ENCODE measurements around the gene MSL1. TPM values are rescaled to one million over a fixed set of nuclear protein-coding genes. Genes with fewer than 3 reads are reported as not detected.

Gene MSL1
- total and polyA plus RNA-seq, 9 of the 15 experiments (the other 6 are each of a cell fraction or from before 2014, with no cell fraction given), result 13.8 to 120 (median 61.9) TPM

DNA sequence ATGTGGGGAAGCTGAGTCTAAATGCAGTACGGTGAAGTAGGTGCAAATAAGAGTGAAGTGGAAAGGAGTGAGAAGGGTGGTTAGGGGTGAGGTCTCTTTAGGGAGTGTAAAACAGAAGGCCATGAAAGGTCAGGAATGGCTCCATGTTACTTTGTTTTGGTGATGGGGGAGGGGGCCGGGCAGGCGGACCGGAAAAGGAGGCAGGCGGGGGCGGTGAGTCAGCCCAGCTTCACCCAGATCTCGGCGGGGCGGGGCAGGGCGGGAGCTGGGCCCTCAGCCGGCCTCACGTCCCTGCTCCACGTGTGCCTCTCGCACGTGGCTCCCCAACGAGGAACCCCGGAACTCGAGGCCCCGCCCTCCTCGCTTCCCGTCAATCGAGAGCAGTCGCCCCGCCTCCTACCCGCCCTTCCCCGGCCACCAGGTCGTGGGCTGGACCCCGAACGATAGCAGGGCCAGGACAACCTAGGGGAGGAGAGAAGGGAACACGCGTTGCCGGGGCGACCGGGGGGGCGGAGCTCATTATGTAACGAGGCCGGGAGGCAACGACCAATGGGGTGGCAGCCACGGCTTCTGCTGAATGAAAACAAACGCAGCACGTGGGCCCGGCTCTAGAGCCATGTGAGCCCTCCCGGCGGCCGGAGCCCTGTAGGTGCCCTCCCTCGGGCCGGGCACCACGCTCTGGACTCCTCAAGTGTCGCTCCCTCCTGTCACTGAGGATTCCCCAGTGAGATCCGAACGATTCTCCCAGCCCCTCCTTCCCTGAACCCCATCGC, 22.7 kb upstream of the MSL1 start (continued):
- TF ChIP-seq, protein P1, sequence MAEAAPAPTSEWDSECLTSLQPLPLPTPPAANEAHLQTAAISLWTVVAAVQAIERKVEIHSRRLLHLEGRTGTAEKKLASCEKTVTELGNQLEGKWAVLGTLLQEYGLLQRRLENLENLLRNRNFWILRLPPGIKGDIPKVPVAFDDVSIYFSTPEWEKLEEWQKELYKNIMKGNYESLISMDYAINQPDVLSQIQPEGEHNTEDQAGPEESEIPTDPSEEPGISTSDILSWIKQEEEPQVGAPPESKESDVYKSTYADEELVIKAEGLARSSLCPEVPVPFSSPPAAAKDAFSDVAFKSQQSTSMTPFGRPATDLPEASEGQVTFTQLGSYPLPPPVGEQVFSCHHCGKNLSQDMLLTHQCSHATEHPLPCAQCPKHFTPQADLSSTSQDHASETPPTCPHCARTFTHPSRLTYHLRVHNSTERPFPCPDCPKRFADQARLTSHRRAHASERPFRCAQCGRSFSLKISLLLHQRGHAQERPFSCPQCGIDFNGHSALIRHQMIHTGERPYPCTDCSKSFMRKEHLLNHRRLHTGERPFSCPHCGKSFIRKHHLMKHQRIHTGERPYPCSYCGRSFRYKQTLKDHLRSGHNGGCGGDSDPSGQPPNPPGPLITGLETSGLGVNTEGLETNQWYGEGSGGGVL (CRISPR knock-in tag; IDR thresholded peaks at IDR 0.05), result no peak
- TF ChIP-seq RBM22 (IDR thresholded peaks at IDR 0.05; ENCODE audit: low read depth, low read length, poor library complexity, severe bottlenecking), result peak; percentile 96
- TF ChIP-seq NR4A1 (CRISPR knock-in tag; IDR thresholded peaks at IDR 0.05), result no peak
- no peak; the same call in 1 of the 2 replicates for TF ChIP-seq NR4A1 (tag; IDR thresholded peaks at IDR 0.05)
- no peak; the same call in none of the 2 replicates for TF ChIP-seq POLR2G (IDR thresholded peaks at IDR 0.05; ENCODE audit: low read depth, low read length)
- TF ChIP-seq, protein P2, sequence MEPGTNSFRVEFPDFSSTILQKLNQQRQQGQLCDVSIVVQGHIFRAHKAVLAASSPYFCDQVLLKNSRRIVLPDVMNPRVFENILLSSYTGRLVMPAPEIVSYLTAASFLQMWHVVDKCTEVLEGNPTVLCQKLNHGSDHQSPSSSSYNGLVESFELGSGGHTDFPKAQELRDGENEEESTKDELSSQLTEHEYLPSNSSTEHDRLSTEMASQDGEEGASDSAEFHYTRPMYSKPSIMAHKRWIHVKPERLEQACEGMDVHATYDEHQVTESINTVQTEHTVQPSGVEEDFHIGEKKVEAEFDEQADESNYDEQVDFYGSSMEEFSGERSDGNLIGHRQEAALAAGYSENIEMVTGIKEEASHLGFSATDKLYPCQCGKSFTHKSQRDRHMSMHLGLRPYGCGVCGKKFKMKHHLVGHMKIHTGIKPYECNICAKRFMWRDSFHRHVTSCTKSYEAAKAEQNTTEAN (CRISPR knock-in tag; IDR thresholded peaks at IDR 0.05), result no peak
- TF ChIP-seq, protein P3, sequence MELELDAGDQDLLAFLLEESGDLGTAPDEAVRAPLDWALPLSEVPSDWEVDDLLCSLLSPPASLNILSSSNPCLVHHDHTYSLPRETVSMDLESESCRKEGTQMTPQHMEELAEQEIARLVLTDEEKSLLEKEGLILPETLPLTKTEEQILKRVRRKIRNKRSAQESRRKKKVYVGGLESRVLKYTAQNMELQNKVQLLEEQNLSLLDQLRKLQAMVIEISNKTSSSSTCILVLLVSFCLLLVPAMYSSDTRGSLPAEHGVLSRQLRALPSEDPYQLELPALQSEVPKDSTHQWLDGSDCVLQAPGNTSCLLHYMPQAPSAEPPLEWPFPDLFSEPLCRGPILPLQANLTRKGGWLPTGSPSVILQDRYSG (tag; conservative IDR thresholded peaks at IDR 0.05; ENCODE audit: low read depth), result no peak
- TF ChIP-seq, protein P4, sequence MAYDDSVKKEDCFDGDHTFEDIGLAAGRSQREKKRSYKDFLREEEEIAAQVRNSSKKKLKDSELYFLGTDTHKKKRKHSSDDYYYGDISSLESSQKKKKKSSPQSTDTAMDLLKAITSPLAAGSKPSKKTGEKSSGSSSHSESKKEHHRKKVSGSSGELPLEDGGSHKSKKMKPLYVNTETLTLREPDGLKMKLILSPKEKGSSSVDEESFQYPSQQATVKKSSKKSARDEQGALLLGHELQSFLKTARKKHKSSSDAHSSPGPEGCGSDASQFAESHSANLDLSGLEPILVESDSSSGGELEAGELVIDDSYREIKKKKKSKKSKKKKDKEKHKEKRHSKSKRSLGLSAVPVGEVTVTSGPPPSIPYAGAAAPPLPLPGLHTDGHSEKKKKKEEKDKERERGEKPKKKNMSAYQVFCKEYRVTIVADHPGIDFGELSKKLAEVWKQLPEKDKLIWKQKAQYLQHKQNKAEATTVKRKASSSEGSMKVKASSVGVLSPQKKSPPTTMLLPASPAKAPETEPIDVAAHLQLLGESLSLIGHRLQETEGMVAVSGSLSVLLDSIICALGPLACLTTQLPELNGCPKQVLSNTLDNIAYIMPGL (CRISPR knock-in tag; IDR thresholded peaks at IDR 0.05), result no peak; the same call in 1 of the 2 replicates
- TF ChIP-seq, protein P5, sequence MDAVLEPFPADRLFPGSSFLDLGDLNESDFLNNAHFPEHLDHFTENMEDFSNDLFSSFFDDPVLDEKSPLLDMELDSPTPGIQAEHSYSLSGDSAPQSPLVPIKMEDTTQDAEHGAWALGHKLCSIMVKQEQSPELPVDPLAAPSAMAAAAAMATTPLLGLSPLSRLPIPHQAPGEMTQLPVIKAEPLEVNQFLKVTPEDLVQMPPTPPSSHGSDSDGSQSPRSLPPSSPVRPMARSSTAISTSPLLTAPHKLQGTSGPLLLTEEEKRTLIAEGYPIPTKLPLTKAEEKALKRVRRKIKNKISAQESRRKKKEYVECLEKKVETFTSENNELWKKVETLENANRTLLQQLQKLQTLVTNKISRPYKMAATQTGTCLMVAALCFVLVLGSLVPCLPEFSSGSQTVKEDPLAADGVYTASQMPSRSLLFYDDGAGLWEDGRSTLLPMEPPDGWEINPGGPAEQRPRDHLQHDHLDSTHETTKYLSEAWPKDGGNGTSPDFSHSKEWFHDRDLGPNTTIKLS (IDR thresholded peaks at IDR 0.05; ENCODE audit: borderline replicate concordance, low read depth), result peak; percentile 60; the same call in 1 of the 2 replicates
- TF ChIP-seq RBM14 (IDR thresholded peaks at IDR 0.05; ENCODE audit: borderline replicate concordance, insufficient read depth, low read depth, low read length), result no peak
- TF ChIP-seq, protein P6, sequence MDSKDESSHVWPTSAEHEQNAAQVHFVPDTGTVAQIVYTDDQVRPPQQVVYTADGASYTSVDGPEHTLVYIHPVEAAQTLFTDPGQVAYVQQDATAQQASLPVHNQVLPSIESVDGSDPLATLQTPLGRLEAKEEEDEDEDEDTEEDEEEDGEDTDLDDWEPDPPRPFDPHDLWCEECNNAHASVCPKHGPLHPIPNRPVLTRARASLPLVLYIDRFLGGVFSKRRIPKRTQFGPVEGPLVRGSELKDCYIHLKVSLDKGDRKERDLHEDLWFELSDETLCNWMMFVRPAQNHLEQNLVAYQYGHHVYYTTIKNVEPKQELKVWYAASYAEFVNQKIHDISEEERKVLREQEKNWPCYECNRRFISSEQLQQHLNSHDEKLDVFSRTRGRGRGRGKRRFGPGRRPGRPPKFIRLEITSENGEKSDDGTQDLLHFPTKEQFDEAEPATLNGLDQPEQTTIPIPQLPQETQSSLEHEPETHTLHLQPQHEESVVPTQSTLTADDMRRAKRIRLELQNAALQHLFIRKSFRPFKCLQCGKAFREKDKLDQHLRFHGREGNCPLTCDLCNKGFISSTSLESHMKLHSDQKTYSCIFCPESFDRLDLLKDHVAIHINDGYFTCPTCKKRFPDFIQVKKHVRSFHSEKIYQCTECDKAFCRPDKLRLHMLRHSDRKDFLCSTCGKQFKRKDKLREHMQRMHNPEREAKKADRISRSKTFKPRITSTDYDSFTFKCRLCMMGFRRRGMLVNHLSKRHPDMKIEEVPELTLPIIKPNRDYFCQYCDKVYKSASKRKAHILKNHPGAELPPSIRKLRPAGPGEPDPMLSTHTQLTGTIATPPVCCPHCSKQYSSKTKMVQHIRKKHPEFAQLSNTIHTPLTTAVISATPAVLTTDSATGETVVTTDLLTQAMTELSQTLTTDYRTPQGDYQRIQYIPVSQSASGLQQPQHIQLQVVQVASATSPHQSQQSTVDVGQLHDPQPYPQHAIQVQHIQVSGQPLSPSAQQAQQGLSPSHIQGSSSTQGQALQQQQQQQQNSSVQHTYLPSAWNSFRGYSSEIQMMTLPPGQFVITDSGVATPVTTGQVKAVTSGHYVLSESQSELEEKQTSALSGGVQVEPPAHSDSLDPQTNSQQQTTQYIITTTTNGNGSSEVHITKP (IDR thresholded peaks at IDR 0.05; ENCODE audit: partially characterized antibody), result no peak
- TF ChIP-seq ZNF778 (CRISPR knock-in tag; IDR thresholded peaks at IDR 0.05), result no peak
- TF ChIP-seq, protein P7, sequence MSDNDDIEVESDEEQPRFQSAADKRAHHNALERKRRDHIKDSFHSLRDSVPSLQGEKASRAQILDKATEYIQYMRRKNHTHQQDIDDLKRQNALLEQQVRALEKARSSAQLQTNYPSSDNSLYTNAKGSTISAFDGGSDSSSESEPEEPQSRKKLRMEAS (CRISPR knock-in tag; IDR thresholded peaks at IDR 0.05), result peak; percentile 99
